Natural killer cell (primary cell): Measurements from ENCODE around the gene RABL3. TPM values are rescaled to one million over a fixed set of nuclear protein-coding genes. Genes with fewer than 3 reads are reported as not detected.
"Not testable (repeated sequence)": the region's sequence is repeated elsewhere in the genome, so short reads cannot be mapped to it uniquely, and the experiment has no call there.

Source experiments
- ATAC-seq, 3 donors: fragments of 150-1000 bp in 2 of 3; fragments of 200-7000 bp in 1 of 3; cut with Tn5 transposase; 1 replicate in 1 of 3; 2 replicates in 2 of 3; pipeline ENCODE4 v1.10.0; 2021; ENCODE audit warnings: mild to moderate bottlenecking in 2 of 3, moderate library complexity in 2 of 3
- DNase-seq, 2 donors: peaks; one replicate each; pipeline versions ENCODE4 v3.0.0 to v3.0.0-alpha.2; 2013 to 2021; ENCODE audit warnings: mixed read lengths in 1 of 2
- H3K27ac ChIP-seq: one replicate; pipeline ENCODE4 v1.5.1; 2013; ENCODE audit warnings: mild to moderate bottlenecking, low read length
- H3K27me3 ChIP-seq: one replicate; pipeline ENCODE4 v1.6.1; 2013; ENCODE audit warnings: low read length; ENCODE audit not compliant: control insufficient read depth, insufficient read depth
- H3K36me3 ChIP-seq: one replicate; pipeline ENCODE4 v1.6.1; 2013; ENCODE audit warnings: low read length; ENCODE audit not compliant: control insufficient read depth, insufficient read depth
- H3K4me1 ChIP-seq: one replicate; pipeline ENCODE4 v1.6.1; 2013; ENCODE audit warnings: low read length; ENCODE audit not compliant: control insufficient read depth, insufficient read depth
- H3K4me3 ChIP-seq: one replicate; pipeline ENCODE4 v1.5.1; 2013; ENCODE audit warnings: low read length
- H3K9me3 ChIP-seq: one replicate; pipeline ENCODE4 v1.6.1; 2013; ENCODE audit warnings: low read length; ENCODE audit not compliant: control insufficient read depth, insufficient read depth
- H3K27ac Mint-ChIP-seq, 2 donors: one replicate each; pipeline ENCODE4 v1.8.0; 2022; ENCODE audit warnings: mild to moderate bottlenecking in 2 of 2, mixed read lengths in 2 of 2, moderate library complexity in 1 of 2
- H3K27me3 Mint-ChIP-seq, 2 donors: one replicate each; pipeline ENCODE4 v1.8.0; 2022; ENCODE audit warnings: low read depth in 2 of 2, mixed read lengths in 2 of 2
- H3K36me3 Mint-ChIP-seq: one replicate; pipeline ENCODE4 v1.8.0; 2022; ENCODE audit warnings: mixed read lengths
- H3K4me1 Mint-ChIP-seq, 2 donors: one replicate each; pipeline ENCODE4 v1.8.0; 2022; ENCODE audit warnings: mixed read lengths in 2 of 2
- H3K4me3 Mint-ChIP-seq: one replicate; pipeline ENCODE4 v1.8.0; 2022; ENCODE audit warnings: mild to moderate bottlenecking, moderate library complexity, mixed read lengths
- H3K9me3 Mint-ChIP-seq, 2 donors: one replicate each; pipeline ENCODE4 v1.8.0; 2022; ENCODE audit warnings: mixed read lengths in 2 of 2
- WGBS: methylation state at CpG from one replicate; pipeline ENCODE4 v1.1.7; 2013; ENCODE audit warnings: missing lambda C conversion rate; ENCODE audit not compliant: insufficient coverage; 5-methylcytosine and 5-hydroxymethylcytosine counted together
- intact Hi-C: fragments of 100-400 bp; cut with micrococcal nuclease; formaldehyde crosslinking; loops from one replicate; pipeline ENCODE4 v1.14.2; 2022
- total RNA-seq, 4 donors: library from RNA; stranded (reverse); fragments of 120-200 nt in 1 of 4; gene quantifications; one replicate each; pipeline versions ENCODE4 v1.2.3 to v1.2.4, GENCODE V29; 2013 to 2022
- TF ChIP-seq, protein P1 (sequence below): fragments of 200-600 bp; IDR thresholded peaks from one replicate; pipeline ENCODE4 v1.8.0; 2022; ENCODE audit warnings: antibody characterized with exemption

Gene RABL3
- total RNA-seq, 3 donors from 2014 or later (not counting 1 experiment from before 2014, with no cell fraction given), result 11.7 to 18.4 (median 16.7) TPM

DNA sequence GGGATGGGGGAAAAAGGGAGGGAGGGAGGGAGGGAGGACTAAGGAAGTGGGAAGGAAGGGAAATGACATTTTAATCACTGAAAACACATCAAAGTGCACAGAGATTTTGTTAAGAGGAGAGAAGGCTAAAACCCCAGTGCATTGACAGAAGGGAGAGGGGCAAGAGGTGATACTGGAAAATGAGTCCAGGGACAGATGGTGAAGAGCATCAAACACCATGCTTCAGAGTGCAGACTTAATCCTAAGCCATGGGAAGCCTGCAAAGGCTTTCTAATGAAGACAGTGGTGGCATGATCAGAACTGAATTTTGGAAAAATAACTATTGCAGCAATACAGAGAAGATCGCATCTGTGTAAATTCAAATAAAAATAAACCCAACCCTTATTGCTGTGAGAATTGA is 102.1 kb downstream of the RABL3 start:
- TF ChIP-seq, protein P1, sequence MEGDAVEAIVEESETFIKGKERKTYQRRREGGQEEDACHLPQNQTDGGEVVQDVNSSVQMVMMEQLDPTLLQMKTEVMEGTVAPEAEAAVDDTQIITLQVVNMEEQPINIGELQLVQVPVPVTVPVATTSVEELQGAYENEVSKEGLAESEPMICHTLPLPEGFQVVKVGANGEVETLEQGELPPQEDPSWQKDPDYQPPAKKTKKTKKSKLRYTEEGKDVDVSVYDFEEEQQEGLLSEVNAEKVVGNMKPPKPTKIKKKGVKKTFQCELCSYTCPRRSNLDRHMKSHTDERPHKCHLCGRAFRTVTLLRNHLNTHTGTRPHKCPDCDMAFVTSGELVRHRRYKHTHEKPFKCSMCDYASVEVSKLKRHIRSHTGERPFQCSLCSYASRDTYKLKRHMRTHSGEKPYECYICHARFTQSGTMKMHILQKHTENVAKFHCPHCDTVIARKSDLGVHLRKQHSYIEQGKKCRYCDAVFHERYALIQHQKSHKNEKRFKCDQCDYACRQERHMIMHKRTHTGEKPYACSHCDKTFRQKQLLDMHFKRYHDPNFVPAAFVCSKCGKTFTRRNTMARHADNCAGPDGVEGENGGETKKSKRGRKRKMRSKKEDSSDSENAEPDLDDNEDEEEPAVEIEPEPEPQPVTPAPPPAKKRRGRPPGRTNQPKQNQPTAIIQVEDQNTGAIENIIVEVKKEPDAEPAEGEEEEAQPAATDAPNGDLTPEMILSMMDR, result no peak
- H3K36me3 ChIP-seq, result no peaks in the 10 kb centered on the region
- H3K4me3 Mint-ChIP-seq, result no peak overlapping the region
- no peaks in the 10 kb centered on the region for H3K4me1 Mint-ChIP-seq
- DNase-seq, result no peak
- H3K4me1 ChIP-seq, result no peaks in the 10 kb centered on the region
- no peaks in the 10 kb centered on the region for H3K27me3 ChIP-seq
- H3K27me3 Mint-ChIP-seq, result no peaks in the 10 kb centered on the region
- no peak for ATAC-seq
- no peaks in the 10 kb centered on the region for H3K36me3 Mint-ChIP-seq
- H3K27ac ChIP-seq, result no peak overlapping the region
- H3K9me3 ChIP-seq, result no peaks in the 10 kb centered on the region
- H3K27ac Mint-ChIP-seq, result no peak overlapping the region
- H3K4me3 ChIP-seq, result no peak overlapping the region
- intact Hi-C loops, result no loop called here
- WGBS, result no CpG with 5 or more reads among the region's 1 CpG
- H3K9me3 Mint-ChIP-seq, result no peaks in the 10 kb centered on the region

DNA sequence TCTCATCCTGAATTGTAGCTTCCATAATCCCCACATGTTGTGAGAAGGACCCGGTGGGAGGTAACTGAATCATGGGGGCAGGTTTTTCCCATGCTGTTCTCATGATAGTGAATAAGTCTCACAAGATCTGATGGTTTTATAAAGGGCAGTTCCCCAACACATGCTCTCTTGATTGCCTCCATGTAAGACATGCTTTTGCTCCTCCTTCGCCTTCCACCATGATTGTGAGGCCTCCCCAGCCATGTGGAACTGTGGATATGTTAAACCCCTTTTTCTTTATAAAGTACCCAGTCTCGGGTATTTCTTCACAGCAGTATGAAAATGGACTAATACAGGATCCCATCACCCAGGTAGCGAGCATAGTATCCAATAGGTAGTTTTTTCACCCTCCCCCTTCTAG is 103.5 kb downstream of the RABL3 start:
- DNase-seq, H3K4me3 ChIP-seq, H3K4me3 Mint-ChIP-seq, ATAC-seq, H3K27ac ChIP-seq, H3K36me3 Mint-ChIP-seq, H3K4me1 Mint-ChIP-seq, H3K36me3 ChIP-seq, H3K27me3 ChIP-seq, H3K27me3 Mint-ChIP-seq, H3K4me1 ChIP-seq, H3K9me3 ChIP-seq, intact Hi-C loops, H3K9me3 Mint-ChIP-seq, H3K27ac Mint-ChIP-seq: not testable (repeated sequence)
- WGBS, result 100% methylated on average over 3 of the region's 4 CpGs

DNA sequence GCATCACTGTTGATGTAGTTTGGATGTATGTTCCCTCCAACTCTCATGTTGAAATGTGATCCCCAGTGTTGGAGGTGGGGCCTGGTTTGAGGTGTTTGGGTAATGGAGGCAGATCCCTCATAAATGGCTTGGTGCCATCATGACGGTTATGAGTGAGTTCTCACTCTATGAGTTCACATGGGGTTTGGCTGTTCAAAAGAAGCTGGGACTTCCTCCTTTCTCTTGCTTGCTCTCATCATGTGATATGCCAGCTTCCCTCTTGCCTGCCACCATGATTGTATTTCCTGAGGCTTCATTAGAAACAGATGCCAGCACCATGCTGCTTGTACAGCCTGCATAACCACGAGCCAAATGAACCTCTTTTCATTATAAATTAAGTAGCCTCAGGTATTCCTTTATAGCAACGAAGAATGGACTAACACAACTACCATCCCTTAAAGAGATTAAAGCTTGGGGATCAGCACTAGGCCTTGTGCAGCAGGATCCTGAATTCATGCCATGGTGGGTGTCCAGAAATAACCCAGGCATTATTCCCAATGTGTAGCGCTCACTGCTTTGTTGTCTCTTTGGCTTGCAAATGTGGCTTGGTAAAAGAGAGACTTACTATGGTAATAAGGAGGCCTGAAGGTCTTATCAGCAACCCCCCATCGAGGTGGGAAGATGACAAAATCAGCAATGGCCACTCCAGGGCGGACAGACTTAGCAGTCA is 104.3 kb downstream of the RABL3 start:
- H3K36me3 ChIP-seq, result no peaks in the 10 kb centered on the region
- Mint-ChIP-seq H3K4me3 (no peak overlapping the region), H3K36me3 (no peaks in the 10 kb centered on the region), H3K27me3 (no peaks in the 10 kb centered on the region), H3K4me1 (no peaks in the 10 kb centered on the region), H3K27ac (no peak overlapping the region), H3K9me3 (no peaks in the 10 kb centered on the region)
- H3K4me1 ChIP-seq, result no peaks in the 10 kb centered on the region
- intact Hi-C loops, result no loop called here
- DNase-seq, result no peak
- no peak overlapping the region for H3K4me3 ChIP-seq
- TF ChIP-seq, protein P1, result no peak
- no peak for ATAC-seq
- 83% methylated on average over 6 of the region's 6 CpGs for WGBS
- H3K27me3 ChIP-seq, result no peaks in the 10 kb centered on the region
- H3K9me3 ChIP-seq, result no peaks in the 10 kb centered on the region
- no peak overlapping the region for H3K27ac ChIP-seq

DNA sequence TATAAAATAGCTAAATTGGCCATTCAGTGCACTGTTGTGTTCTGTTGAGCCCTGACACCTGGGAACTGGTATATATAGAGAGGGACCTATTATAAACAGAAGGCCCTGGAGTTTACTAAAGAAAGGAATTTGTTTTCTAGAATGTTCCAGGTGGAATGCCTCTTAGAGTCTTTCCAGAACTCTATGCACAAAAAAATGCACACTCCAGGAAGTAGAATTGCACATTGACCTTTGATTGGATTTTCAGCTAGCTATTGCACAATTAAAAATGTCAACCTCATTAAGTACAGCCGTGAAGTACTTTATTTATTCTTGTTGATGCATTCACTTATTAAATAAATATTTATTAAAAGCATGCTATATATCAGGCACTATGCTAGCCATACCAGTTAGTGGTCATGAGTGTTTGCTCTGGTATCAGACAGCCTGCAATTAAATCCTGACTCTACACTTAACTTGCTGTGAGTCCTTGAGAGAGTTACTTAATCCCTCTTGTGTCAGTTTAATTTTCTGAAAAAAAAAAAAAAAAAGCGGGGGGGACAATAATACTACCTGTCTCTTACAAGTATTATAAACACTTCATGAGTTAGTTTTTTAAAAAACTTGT is 105.4 kb downstream of the RABL3 start:
- TF ChIP-seq, protein P1, result no peak
- no peaks in the 10 kb centered on the region for H3K27me3 ChIP-seq
- H3K36me3 ChIP-seq, result no peaks in the 10 kb centered on the region
- DNase-seq, result no peak
- Mint-ChIP-seq H3K36me3 (no peaks in the 10 kb centered on the region), H3K9me3 (no peaks in the 10 kb centered on the region), H3K4me3 (no peak overlapping the region), H3K27me3 (no peaks in the 10 kb centered on the region), H3K4me1 (no peaks in the 10 kb centered on the region), H3K27ac (no peak overlapping the region)
- H3K9me3 ChIP-seq, result no peaks in the 10 kb centered on the region
- H3K4me1 ChIP-seq, result no peaks in the 10 kb centered on the region
- ATAC-seq, result no peak
- no peak overlapping the region for H3K4me3 ChIP-seq
- no peak overlapping the region for H3K27ac ChIP-seq
- no CpG with 5 or more reads among the region's 2 CpGs for WGBS
- intact Hi-C loops, result no loop called here

Other genes with a start within 250 kb of the RABL3 start
- 10 to 100 TPM; 59.5 to 86.9 (median 65.2) TPM for gene NDUFB4, start 146.2 kb downstream of the RABL3 start, total RNA-seq
- gene HGD, start 60.3 kb downstream of the RABL3 start, total RNA-seq, result 1 to 10 TPM in 2 of 3 donors, under 1 TPM in 1; 0.80 to 4.0 (median 2.5) TPM
- 10 to 100 TPM; 10.9 to 15.7 (median 12.7) TPM for gene GTF2E1, start 228 bp upstream of the RABL3 start, total RNA-seq
- not detected for gene STXBP5L, start 165.7 kb upstream of the RABL3 start, total RNA-seq